ENCODE data around the gene MSX1. TPM values are rescaled to one million over a fixed set of nuclear protein-coding genes. Genes with fewer than 3 reads are reported as not detected.

The MSX1 gene
- total and polyA plus RNA-seq, 2 donors (not counting 3 experiments of a cell fraction or from before 2014, with no cell fraction given), result 5.0 to 6.2 TPM

GRCh38 chr4:4889781-4890180 lies 30.3 kb downstream of the MSX1 start:
- no peak for TF ChIP-seq POLR2A (IDR thresholded peaks at IDR 0.05; ENCODE audit: low read depth, low read length)
- TF ChIP-seq CTCF (IDR thresholded peaks at IDR 0.05; ENCODE audit: extremely low read depth in 1 of 2, insufficient read depth in 1 of 2, low read depth in 1 of 2, low read length in 2 of 2), result no peak
- no peak for TF ChIP-seq EZH2 (IDR thresholded peaks at IDR 0.05; ENCODE audit: borderline replicate concordance, low read depth, low read length, severe bottlenecking)
- no peak for TF ChIP-seq MAX (IDR thresholded peaks at IDR 0.05; ENCODE audit: insufficient read depth, insufficient read length)
- TF ChIP-seq FOS (IDR thresholded peaks at IDR 0.05; ENCODE audit: borderline replicate concordance, insufficient read depth, low read length), result no peak
- TF ChIP-seq JUN (IDR thresholded peaks at IDR 0.05; ENCODE audit: borderline replicate concordance, insufficient read depth, insufficient read length, low read depth), result no peak
- no peak for TF ChIP-seq MYC (IDR thresholded peaks at IDR 0.05; ENCODE audit: low read depth, low read length)
- TF ChIP-seq GATA2 (IDR thresholded peaks at IDR 0.05; ENCODE audit: insufficient read depth, insufficient read length, low read depth, low read length), result no peak
- no peak for TF ChIP-seq POLR2AphosphoS5 (IDR thresholded peaks at IDR 0.05; ENCODE audit: insufficient read depth, low read depth, low read length)
- peaks cover 0 to 2% of the 10 kb centered on the region in 2 experiments for H3K27me3 ChIP-seq (ENCODE audit: control insufficient read depth in 2 of 2, insufficient read depth in 2 of 2, low read length in 2 of 2)
- no peaks in the 10 kb centered on the region for H3K9me1 ChIP-seq (replicated peaks; ENCODE audit: control insufficient read depth, extremely low read depth, insufficient read depth, low read length)
- intact Hi-C loops (cut with micrococcal nuclease), result no loop called here
- H3K27ac ChIP-seq (ENCODE audit: insufficient read depth, low read depth, low read length), result no peak overlapping the region
- CTCF ChIA-PET, result no interaction called here
- dilution Hi-C loops (cut with MboI; ENCODE audit: extremely low pct_ligation_motif_present, low sequenced_read_pairs), result no loop called here
- no peaks in the 10 kb centered on the region for H3K79me2 ChIP-seq (ENCODE audit: control insufficient read depth, insufficient read depth, low read length)
- POLR2A ChIA-PET, result no interaction called here
- no peak overlapping the region for H3K4me2 ChIP-seq (ENCODE audit: insufficient read depth, low read length)
- no peak overlapping the region for H3K4me3 ChIP-seq (replicated peaks in 1 of 3; ENCODE audit: insufficient read depth in 1 of 3, low read depth in 1 of 3, low read length in 3 of 3)
- H4K20me1 ChIP-seq (replicated peaks; ENCODE audit: control insufficient read depth, extremely low read depth, insufficient read depth, low read length), result no peaks in the 10 kb centered on the region
- DNase-seq (ENCODE audit: low read depth, low spot score) (no peak), FAIRE-seq (no peak)
- H3K9me3 ChIP-seq (replicated peaks; ENCODE audit: control insufficient read depth, insufficient read depth, low read length), result no peaks in the 10 kb centered on the region
- H3K9ac ChIP-seq (replicated peaks; ENCODE audit: extremely low read depth, insufficient read depth, low read length), result no peak overlapping the region
- H2AFZ ChIP-seq (ENCODE audit: low read depth, low read length), result no peak overlapping the region
- no peaks in the 10 kb centered on the region for H3K36me3 ChIP-seq (ENCODE audit: control insufficient read depth in 2 of 2, extremely low read depth in 1 of 2, insufficient read depth in 2 of 2, low read length in 2 of 2)
- H3K4me1 ChIP-seq (ENCODE audit: control insufficient read depth, extremely low read depth, insufficient read depth, low read length), result no peaks in the 10 kb centered on the region
- BruUV-seq (replicated peaks), result no TSS peak
